IMR-90 (cell line): ENCODE measurements around the gene RRAGC. TPM values are rescaled to one million over a fixed set of nuclear protein-coding genes. Genes with fewer than 3 reads are reported as not detected.

Experiments
- ATAC-seq: fragments of 200-7000 bp; cut with Tn5 transposase; 2 replicates; pipeline ENCODE4 v1.9.1; 2020; ENCODE audit warnings: low read depth, mild to moderate bottlenecking, moderate library complexity
- BruUV-seq: library from RNA; stranded (reverse); fragments of 400-500 nt; replicated peaks from 2 replicates; lab custom pipeline; 2021; lab: Mats Ljungman, UMichigan
- CTCF ChIA-PET: fragments of 300-600 bp; formaldehyde crosslinking; extraction: SDS; loops from one replicate; lab custom pipeline; 2021; ENCODE audit warnings: antibody characterized with exemption; lab: Yijun Ruan, JAX
- POLR2A ChIA-PET: fragments of 300-600 bp; sonication (Branson Sonifier 250); formaldehyde crosslinking; loops from one replicate; lab custom pipeline; 2022; ENCODE audit warnings: antibody characterized with exemption; ENCODE audit not compliant: unreplicated experiment; lab: Charles Lee
- DNase-seq: peaks from one replicate; pipeline ENCODE4 v3.0.0; 2013
- H2AFZ ChIP-seq: replicated peaks from 2 replicates; pipeline ENCODE3; 2013; ENCODE audit warnings: low read length, mild to moderate bottlenecking; ENCODE audit not compliant: poor library complexity
- H2AK5ac ChIP-seq: 2 replicates; pipeline ENCODE4 v1.6.1; 2013; ENCODE audit warnings: low read depth, low read length, inconsistent platforms
- H2AK9ac ChIP-seq: replicated peaks from 2 replicates; pipeline ENCODE3; 2013; ENCODE audit warnings: mild to moderate bottlenecking, low read depth, low read length, moderate library complexity; ENCODE audit not compliant: poor library complexity
- H2BK120ac ChIP-seq: 2 replicates; pipeline ENCODE4 v1.6.1; 2013; ENCODE audit warnings: low read depth, low read length, inconsistent platforms
- H2BK15ac ChIP-seq: 3 replicates; pipeline ENCODE4 v1.6.1; 2013; ENCODE audit warnings: low read depth, low read length, inconsistent platforms
- H2BK20ac ChIP-seq: 2 replicates; pipeline ENCODE4 v1.6.1; 2013; ENCODE audit warnings: low read depth, mild to moderate bottlenecking, inconsistent platforms, low read length, moderate library complexity
- H2BK5ac ChIP-seq: 2 replicates; pipeline ENCODE4 v1.6.1; 2013; ENCODE audit warnings: mild to moderate bottlenecking, low read depth, low read length, inconsistent platforms; ENCODE audit not compliant: poor library complexity, severe bottlenecking
- H3K14ac ChIP-seq: replicated peaks from 2 replicates; pipeline ENCODE4 v1.6.1; 2013; ENCODE audit warnings: low read depth, low read length, inconsistent platforms
- H3K18ac ChIP-seq: 2 replicates; pipeline ENCODE4 v1.6.1; 2013; ENCODE audit warnings: low read depth, low read length, control low read depth
- H3K23ac ChIP-seq: 2 replicates; pipeline ENCODE4 v1.6.1; 2013; ENCODE audit warnings: low read depth, low read length, inconsistent platforms
- H3K27ac ChIP-seq: 2 replicates; pipeline ENCODE4 v1.5.1; 2013; ENCODE audit warnings: mild to moderate bottlenecking, control low read depth, low read length; ENCODE audit not compliant: insufficient read depth
- H3K27me3 ChIP-seq: 2 replicates; pipeline ENCODE4 v1.6.1; 2013; ENCODE audit warnings: low read length; ENCODE audit not compliant: control insufficient read depth, insufficient read depth
- H3K36me3 ChIP-seq: 2 replicates; pipeline ENCODE4 v1.6.1; 2013; ENCODE audit warnings: low read length, mixed read lengths; ENCODE audit not compliant: control insufficient read depth, insufficient read depth
- H3K4ac ChIP-seq: 2 replicates; pipeline ENCODE4 v1.6.1; 2013; ENCODE audit warnings: low read depth, low read length, inconsistent platforms
- H3K4me1 ChIP-seq: 2 replicates; pipeline ENCODE4 v1.6.1; 2013; ENCODE audit warnings: low read length, mixed read lengths; ENCODE audit not compliant: control insufficient read depth, insufficient read depth
- H3K4me2 ChIP-seq: 2 replicates; pipeline ENCODE4 v1.6.1; 2013; ENCODE audit warnings: low read depth, mild to moderate bottlenecking, control low read depth, low read length, moderate library complexity
- H3K4me3 ChIP-seq: 2 replicates; pipeline ENCODE4 v1.5.1; 2013; ENCODE audit warnings: low read depth, mild to moderate bottlenecking, control low read depth, low read length, moderate library complexity; ENCODE audit not compliant: insufficient read depth
- H3K56ac ChIP-seq: 2 replicates; pipeline ENCODE4 v1.6.1; 2013; ENCODE audit warnings: low read length, inconsistent platforms; ENCODE audit not compliant: insufficient read depth; ENCODE audit errors: extremely low read depth
- H3K79me1 ChIP-seq, 2 experiments: 2 replicates each; pipeline ENCODE4 v1.6.1; 2013; ENCODE audit warnings: low read length in 2 of 2, inconsistent platforms in 1 of 2, low read depth in 1 of 2
- H3K9ac ChIP-seq: 2 replicates; pipeline ENCODE4 v1.6.1; 2013; ENCODE audit warnings: low read depth, low read length, control low read depth
- H3K9me1 ChIP-seq: 2 replicates; pipeline ENCODE4 v1.6.1; 2013; ENCODE audit warnings: low read length, inconsistent platforms; ENCODE audit not compliant: insufficient read depth
- H3K9me3 ChIP-seq: 2 replicates; pipeline ENCODE4 v1.6.1; 2013; ENCODE audit warnings: low read length; ENCODE audit not compliant: control insufficient read depth, insufficient read depth
- H4K20me1 ChIP-seq: 2 replicates; pipeline ENCODE4 v1.6.1; 2013; ENCODE audit warnings: low read length, inconsistent platforms; ENCODE audit not compliant: insufficient read depth
- H4K5ac ChIP-seq: 2 replicates; pipeline ENCODE4 v1.6.1; 2013; ENCODE audit warnings: mild to moderate bottlenecking, low read depth, low read length, control low read depth
- H4K8ac ChIP-seq, 2 experiments: 2 replicates each; pipeline ENCODE4 v1.6.1; 2013; ENCODE audit warnings: low read depth in 2 of 2, low read length in 2 of 2, control low read depth in 1 of 2, inconsistent platforms in 1 of 2
- H4K91ac ChIP-seq: 2 replicates; pipeline ENCODE4 v1.6.1; 2013; ENCODE audit warnings: low read depth, low read length, inconsistent platforms; ENCODE audit not compliant: insufficient read depth
- BHLHE40 ChIP-seq: fragments of 150-350 bp; IDR thresholded peaks from 2 replicates; pipeline ENCODE4 v1.6.1; 2016; ENCODE audit warnings: mild to moderate bottlenecking, low read depth, low read length
- CEBPB ChIP-seq: IDR thresholded peaks from 2 replicates; pipeline ENCODE4 v1.6.1; 2012; ENCODE audit warnings: low read depth, low read length, improper control_type of control experiment
- CHD1 ChIP-seq: IDR thresholded peaks from 2 replicates; pipeline ENCODE4 v1.6.1; 2012; ENCODE audit warnings: low read depth, low read length, improper control_type of control experiment
- CTCF ChIP-seq: conservative IDR thresholded peaks from 2 replicates; pipeline ENCODE4 v1.5.1; 2012; ENCODE audit warnings: mild to moderate bottlenecking, low read depth, low read length, improper control_type of control experiment
- FOS ChIP-seq: fragments of 150-350 bp; IDR thresholded peaks from 2 replicates; pipeline ENCODE4 v1.6.1; 2016; ENCODE audit warnings: low read depth, low read length
- MAFK ChIP-seq: IDR thresholded peaks from 2 replicates; pipeline ENCODE4 v1.6.1; 2012; ENCODE audit warnings: low read depth, low read length, improper control_type of control experiment
- MAZ ChIP-seq: IDR thresholded peaks from 2 replicates; pipeline ENCODE4 v1.6.1; 2012; ENCODE audit warnings: low read depth, mild to moderate bottlenecking, low read length, improper control_type of control experiment, moderate library complexity, borderline replicate concordance
- MXI1 ChIP-seq: IDR thresholded peaks from 2 replicates; pipeline ENCODE4 v1.6.1; 2012; ENCODE audit warnings: low read depth, mild to moderate bottlenecking, low read length, moderate library complexity, borderline replicate concordance
- NFE2L2 ChIP-seq: fragments of 150-350 bp; IDR thresholded peaks from 2 replicates; pipeline ENCODE4 v1.6.1; 2016; ENCODE audit warnings: low read depth, mild to moderate bottlenecking, low read length
- RCOR1 ChIP-seq: IDR thresholded peaks from 2 replicates; pipeline ENCODE4 v1.6.1; 2012; ENCODE audit warnings: mild to moderate bottlenecking, low read length, improper control_type of control experiment; ENCODE audit not compliant: insufficient replicate concordance
- WGBS, 2 experiments: methylation state at CpG; one replicate each; pipeline versions ENCODE4 v1.1.5 to v1.1.7; 2013; ENCODE audit warnings: missing lambda C conversion rate in 2 of 2; ENCODE audit not compliant: insufficient read length in 1 of 2; ENCODE audit errors: extremely low coverage in 2 of 2; 5-methylcytosine and 5-hydroxymethylcytosine counted together
- dilution Hi-C: fragments of 300-500 bp; cut with HindIII; formaldehyde crosslinking; loops from one replicate; pipeline ENCODE4 v1.14.3; 2018; ENCODE audit warnings: low sequenced_read_pairs; ENCODE audit not compliant: unreplicated experiment
- in situ Hi-C: fragments of 300-500 bp; cut with MboI; formaldehyde crosslinking; loops from 3 replicates; pipeline ENCODE4 v1.14.3; 2019; ENCODE audit warnings: low sequenced_read_pairs, inconsistent platforms, mixed read lengths
- intact Hi-C: fragments of 100-400 bp; cut with micrococcal nuclease; formaldehyde crosslinking; loops from 2 replicates; pipeline ENCODE4 v1.10.0; 2022
- polyA plus RNA-seq, 3 experiments: library from polyadenylated mRNA; depleted of rRNA; stranded (reverse); fragments of >200 nt; gene quantifications; 2 replicates each; pipeline ENCODE4 v1.2.3, GENCODE V29; 2012; ENCODE audit warnings: low replicate concordance in 1 of 3
- total RNA-seq: library from RNA; depleted of rRNA; stranded (reverse); fragments of >200 nt; gene quantifications from 2 replicates; pipeline ENCODE4 v1.2.3, GENCODE V29; 2012
- TF ChIP-seq, protein P1 (sequence below): fragments of 150-350 bp; IDR thresholded peaks from 2 replicates; pipeline ENCODE4 v1.6.1; 2017; ENCODE audit warnings: mild to moderate bottlenecking, antibody characterized with exemption, low read length, low read depth

RRAGC gene
- total and polyA plus RNA-seq, 2 of the 4 experiments (the other 2 are of a cell fraction), result 7.2 to 12.2 TPM

DNA sequence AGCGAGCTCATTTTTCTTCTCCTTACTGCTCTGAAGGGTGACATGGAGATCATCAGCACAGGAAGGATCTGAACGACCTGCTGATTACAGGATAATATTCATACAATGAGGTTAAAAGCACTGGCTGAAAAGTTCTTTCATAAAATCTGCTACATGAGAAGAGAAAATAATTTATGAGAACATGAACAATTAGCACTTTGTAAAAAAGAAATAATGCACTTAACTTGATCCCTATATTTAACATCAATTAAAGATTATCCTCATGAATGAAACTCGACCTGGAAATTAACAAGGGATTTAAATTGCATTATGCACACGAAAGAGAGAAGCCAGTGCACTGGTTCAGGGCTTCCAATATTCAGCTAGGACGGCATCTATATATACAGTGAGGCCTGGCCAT, 46.6 kb downstream of the RRAGC start:
- CTCF ChIA-PET, result no interaction called here
- dilution Hi-C loops, result no loop called here

More for the DNA sequence above, 46.6 kb downstream of the RRAGC start:
- no TSS peak for BruUV-seq
- no peaks in the 10 kb centered on the region for H3K9me1 ChIP-seq
- no peak overlapping the region for H3K27ac ChIP-seq
- no peak overlapping the region for H4K8ac ChIP-seq
- no peak overlapping the region for H3K4me2 ChIP-seq
- H3K18ac ChIP-seq, result no peak overlapping the region
- no peak overlapping the region for H2AK9ac ChIP-seq
- no peak overlapping the region for H2BK15ac ChIP-seq
- no peaks in the 10 kb centered on the region for H3K79me1 ChIP-seq
- H3K9ac ChIP-seq, result no peak overlapping the region
- TF ChIP-seq MAFK (no peak), NFE2L2 (no peak), MXI1 (no peak), CEBPB (no peak), RCOR1 (no peak), CTCF (no peak), CHD1 (no peak), MAZ (no peak), BHLHE40 (no peak), FOS (no peak)
- TF ChIP-seq, protein P1, sequence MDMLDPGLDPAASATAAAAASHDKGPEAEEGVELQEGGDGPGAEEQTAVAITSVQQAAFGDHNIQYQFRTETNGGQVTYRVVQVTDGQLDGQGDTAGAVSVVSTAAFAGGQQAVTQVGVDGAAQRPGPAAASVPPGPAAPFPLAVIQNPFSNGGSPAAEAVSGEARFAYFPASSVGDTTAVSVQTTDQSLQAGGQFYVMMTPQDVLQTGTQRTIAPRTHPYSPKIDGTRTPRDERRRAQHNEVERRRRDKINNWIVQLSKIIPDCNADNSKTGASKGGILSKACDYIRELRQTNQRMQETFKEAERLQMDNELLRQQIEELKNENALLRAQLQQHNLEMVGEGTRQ, result no peak
- in situ Hi-C loops, result loop anchor here (25.0 kb wide), 1 partner anchor 1201 kb away; no protein-coding TSS in a partner anchor
- H2BK5ac ChIP-seq, result no peak overlapping the region
- H3K27me3 ChIP-seq, result peaks cover 54% of the 10 kb centered on the region
- H3K36me3 ChIP-seq, result no peaks in the 10 kb centered on the region
- POLR2A ChIA-PET, result no interaction called here
- no peaks in the 10 kb centered on the region for H3K4me1 ChIP-seq
- H3K23ac ChIP-seq, result no peak overlapping the region
- intact Hi-C loops, result no loop called here
- H2AFZ ChIP-seq, result no peak overlapping the region
- H4K91ac ChIP-seq, result no peak overlapping the region
- no peak overlapping the region for H2AK5ac ChIP-seq
- H3K4ac ChIP-seq, result no peak overlapping the region
- ATAC-seq, result no peak
- H3K56ac ChIP-seq, result no peak overlapping the region
- peaks cover 9% of the 10 kb centered on the region; the same call in 1 of the 2 replicates for H3K9me3 ChIP-seq
- H4K5ac ChIP-seq, result no peak overlapping the region
- DNase-seq, result no peak
- 86% methylated on average over 1 of the region's 5 CpGs; no CpG with 5 or more reads in 1 of the 2 experiments for WGBS, 2 experiments
- H3K4me3 ChIP-seq, result no peak overlapping the region
- H4K20me1 ChIP-seq, result no peaks in the 10 kb centered on the region
- H3K14ac ChIP-seq, result no peak overlapping the region
- H2BK20ac ChIP-seq, result no peak overlapping the region
- no peak overlapping the region for H2BK120ac ChIP-seq
